SU-DHL-6 (cell line): ENCODE measurements around the gene PRRG2.

Source experiments
- CTCF ChIP-seq: fragments of 200-600 bp; sonication (generic); IDR thresholded peaks from one replicate; pipeline ENCODE4 v1.5.1; 2017; ENCODE audit warnings: antibody characterized with exemption, mild to moderate bottlenecking, low read length, moderate library complexity; ENCODE audit not compliant: insufficient read depth, poor library complexity, severe bottlenecking
- EZH2phosphoT487 ChIP-seq: fragments of 200-600 bp; sonication (generic), shearing (Covaris generic); conservative IDR thresholded peaks from 2 replicates; pipeline ENCODE4 v1.6.1; 2018; ENCODE audit warnings: mild to moderate bottlenecking, antibody characterized with exemption, low read length, moderate library complexity, mixed read lengths

GRCh38 chr19:49631610-49632192 is 50.6 kb downstream of the PRRG2 start:
- no peak for TF ChIP-seq CTCF
- no peak for TF ChIP-seq EZH2phosphoT487
